A549 (cell line): ENCODE results near the gene MED27. TPM values are rescaled to one million over a fixed set of nuclear protein-coding genes. Genes with fewer than 3 reads are reported as not detected.

Experiments used
- ATAC-seq, 2 experiments: fragments of 200-7000 bp in 1 of 2; fragments of >200 bp in 1 of 2; cut with Nextera tagmentation in 1 of 2; cut with Tn5 transposase in 1 of 2; 3 replicates each; pipeline versions ENCODE4 v1.8.0 to v1.9.1; 2018 to 2020; ENCODE audit warnings: mild to moderate bottlenecking in 1 of 2, moderate library complexity in 1 of 2
- CTCF ChIA-PET: fragments of 300-600 bp; sonication (Branson Sonifier 250); formaldehyde crosslinking; extraction: SDS; loops from one replicate; lab custom pipeline; 2021; ENCODE audit warnings: antibody characterized with exemption, inconsistent platforms; lab: Yijun Ruan, JAX
- POLR2A ChIA-PET: fragments of 350-600 bp; formaldehyde crosslinking; extraction: SDS; loops from one replicate; lab custom pipeline; 2021; ENCODE audit warnings: antibody characterized with exemption, inconsistent platforms; lab: Yijun Ruan, JAX
- DNase-seq, 2 experiments: peaks; one replicate each; pipeline versions ENCODE4 v3.0.0 to v3.0.0-alpha.2; 2011 to 2016; ENCODE audit warnings: low read depth in 1 of 2, low spot score in 1 of 2
- FAIRE-seq: peaks from 2 replicates; lab custom pipeline; 2011; peaks lifted over from hg19 to GRCh38; lab: Jason Lieb, UNC
- H3K27ac ChIP-seq, 2 experiments: fragments of >200 bp; sonication (Bioruptor Twin); formaldehyde crosslinking; 3 replicates each; pipeline ENCODE4 v1.5.1; 2016 to 2017
- H3K4me1 ChIP-seq: fragments of >200 bp; sonication (Bioruptor Twin); formaldehyde crosslinking; 3 replicates; pipeline ENCODE4 v1.6.1; 2016
- H3K4me2 ChIP-seq: fragments of >200 bp; sonication (Bioruptor Twin); formaldehyde crosslinking; 3 replicates; pipeline ENCODE4 v1.6.1; 2016
- H3K4me3 ChIP-seq: fragments of >200 bp; sonication (Bioruptor Twin); formaldehyde crosslinking; 3 replicates; pipeline ENCODE4 v1.5.1; 2016
- H3K9me3 ChIP-seq: fragments of >200 bp; sonication (Bioruptor Twin); formaldehyde crosslinking; 3 replicates; pipeline ENCODE4 v1.6.1; 2016
- CHD4 ChIP-seq: fragments of 200-600 bp; sonication (generic); IDR thresholded peaks from 2 replicates; pipeline ENCODE4 v1.6.1; 2016; ENCODE audit warnings: antibody characterized with exemption, mild to moderate bottlenecking, borderline replicate concordance
- ELK1 ChIP-seq: fragments of 150-350 bp; IDR thresholded peaks from 2 replicates; pipeline ENCODE4 v1.6.1; 2014; ENCODE audit warnings: low read depth, mild to moderate bottlenecking, low read length
- EP300 ChIP-seq, 2 experiments: fragments of >200 bp; sonication (Bioruptor Twin); formaldehyde crosslinking; IDR thresholded peaks; 2 replicates in 1 of 2; 3 replicates in 1 of 2; pipeline ENCODE4 v1.6.1; 2016 to 2017
- ESRRA ChIP-seq: fragments of 150-350 bp; IDR thresholded peaks from 2 replicates; pipeline ENCODE4 v1.6.1; 2014; ENCODE audit warnings: mild to moderate bottlenecking, low read length, borderline replicate concordance
- FOSB ChIP-seq: fragments of 250-450 bp; sonication (Bioruptor Pico); IDR thresholded peaks from 2 replicates; pipeline ENCODE4 v1.5.0; 2020; ENCODE audit warnings: mild to moderate bottlenecking, moderate library complexity
- KDM1A ChIP-seq: fragments of 200-600 bp; sonication (generic); IDR thresholded peaks from 2 replicates; pipeline ENCODE4 v1.6.1; 2016; ENCODE audit warnings: low read depth, mild to moderate bottlenecking
- KDM5A ChIP-seq: fragments of 200-600 bp; sonication (generic); IDR thresholded peaks from 2 replicates; pipeline ENCODE4 v1.6.1; 2016; ENCODE audit warnings: antibody characterized with exemption, mild to moderate bottlenecking
- MAFK ChIP-seq: fragments of 450-650 bp; IDR thresholded peaks from 2 replicates; pipeline ENCODE4 v1.6.1; 2014; ENCODE audit not compliant: partially characterized antibody
- MYC ChIP-seq: IDR thresholded peaks from 2 replicates; pipeline ENCODE4 v1.6.1; 2012; ENCODE audit warnings: mild to moderate bottlenecking, inconsistent platforms, low read length, improper control_type of control experiment, borderline replicate concordance
- NFE2L2 ChIP-seq: fragments of 150-350 bp; conservative IDR thresholded peaks from 2 replicates; pipeline ENCODE4 v1.6.1; 2014; ENCODE audit warnings: low read length
- NPAS2 ChIP-seq: fragments of 250-450 bp; sonication (Bioruptor Pico); IDR thresholded peaks from 2 replicates; pipeline ENCODE4 v1.8.0; 2022; ENCODE audit warnings: mild to moderate bottlenecking, moderate library complexity, borderline replicate concordance
- NR3C1 ChIP-seq: fragments of >200 bp; sonication (Bioruptor Twin); formaldehyde crosslinking; IDR thresholded peaks from 3 replicates; pipeline ENCODE4 v1.6.1; 2017
- PHF8 ChIP-seq: fragments of 200-600 bp; sonication (generic); IDR thresholded peaks from 2 replicates; pipeline ENCODE4 v1.6.1; 2016; ENCODE audit warnings: low read depth, mild to moderate bottlenecking, antibody characterized with exemption, moderate library complexity, borderline replicate concordance
- POLR2A ChIP-seq: IDR thresholded peaks from 2 replicates; pipeline ENCODE4 v1.6.1; 2012; ENCODE audit warnings: mild to moderate bottlenecking, low read length
- POLR2AphosphoS2 ChIP-seq: conservative IDR thresholded peaks from 2 replicates; pipeline ENCODE4 v1.6.1; 2012; ENCODE audit warnings: low read length, improper control_type of control experiment, inconsistent platforms
- REST ChIP-seq: fragments of 200-600 bp; sonication (generic); IDR thresholded peaks from 2 replicates; pipeline ENCODE4 v1.6.1; 2016; ENCODE audit warnings: antibody characterized with exemption, mild to moderate bottlenecking, moderate library complexity
- SMC3 ChIP-seq: fragments of >200 bp; sonication (Bioruptor Twin); formaldehyde crosslinking; IDR thresholded peaks from 3 replicates; pipeline ENCODE4 v1.6.1; 2018; ENCODE audit warnings: inconsistent platforms
- SREBF2 ChIP-seq: fragments of 450-650 bp; IDR thresholded peaks from 2 replicates; pipeline ENCODE4 v1.6.1; 2014; ENCODE audit warnings: mild to moderate bottlenecking, moderate library complexity
- TFCP2L1 ChIP-seq: fragments of 250-450 bp; sonication (Bioruptor Pico); IDR thresholded peaks from 2 replicates; pipeline ENCODE4 v1.5.0; 2021; ENCODE audit warnings: mild to moderate bottlenecking
- TP53 ChIP-seq: fragments of 250-450 bp; sonication (Bioruptor Pico); IDR thresholded peaks from 2 replicates; pipeline ENCODE4 v1.5.0; 2021; ENCODE audit warnings: mild to moderate bottlenecking, moderate library complexity
- ZC3H11A ChIP-seq: fragments of 450-650 bp; IDR thresholded peaks from 2 replicates; pipeline ENCODE4 v1.6.1; 2014; ENCODE audit warnings: antibody characterized with exemption, mild to moderate bottlenecking
- ZNF302 ChIP-seq: fragments of 250-450 bp; sonication (Bioruptor Pico); IDR thresholded peaks from 2 replicates; pipeline ENCODE4 v1.9.0; 2021; ENCODE audit warnings: inconsistent platforms, mild to moderate bottlenecking, moderate library complexity
- ZSCAN20 ChIP-seq: fragments of 250-450 bp; sonication (Bioruptor Pico); IDR thresholded peaks from 2 replicates; pipeline ENCODE4 v1.8.0; 2022; ENCODE audit warnings: mild to moderate bottlenecking, moderate library complexity
- whole genome bisulfite sequencing: methylation state at CpG from one replicate; pipeline ENCODE4 v1.1.6; 2017; ENCODE audit errors: missing lambda C conversion rate; 5-methylcytosine and 5-hydroxymethylcytosine counted together
- polyA plus RNA-seq, 4 experiments: library from polyadenylated mRNA; depleted of rRNA in 3 of 4; stranded (reverse); fragments of >200 nt; fragmentation: RNase III in 1 of 4; extraction: RNeasy Plus Mini Kit Qiagen cat#74134 plus additional on column Dnase treatment in 1 of 4; gene quantifications; 2 replicates in 3 of 4; 3 replicates in 1 of 4; pipeline ENCODE4 v1.2.3, GENCODE V29; 2011 to 2017
- TF ChIP-seq, protein P1 (sequence below): fragments of 450-650 bp; IDR thresholded peaks from 2 replicates; pipeline ENCODE4 v1.6.1; 2014; ENCODE audit warnings: antibody characterized with exemption
- TF ChIP-seq, protein P2 (sequence below): IDR thresholded peaks from 2 replicates; pipeline ENCODE4 v1.6.1; 2012
- TF ChIP-seq, protein P3 (sequence below): fragments of >200 bp; sonication (Bioruptor Twin); formaldehyde crosslinking; IDR thresholded peaks from 3 replicates; pipeline ENCODE4 v1.5.1; 2016

The MED27 gene
- polyA plus RNA-seq, 2 of the 4 experiments (the other 2 are of a cell fraction), result 24.2 to 37.8 TPM

- WGBS, result 82% methylated on average over 10 of the region's 10 CpGs
- H3K4me1 ChIP-seq, result peaks cover 14% of the 10 kb centered on the region; the same call in 1 of the 3 replicates
- ChIA-PET CTCF (interaction anchor here (1.1 to 1.8 kb wide), 4 partner anchors 8 to 158 kb away, joined by 3 to 5 read pairs (median 4); no protein-coding TSS in a partner anchor), POLR2A (no interaction called here)
- H3K4me2 ChIP-seq, result peak overlapping the region; percentile 97
- ATAC-seq, result no peak
- FAIRE-seq, result no peak
- DNase-seq, result no peak
- peak overlapping the region; percentile 85; the same call in 2 of the 3 replicates for H3K4me3 ChIP-seq
- TF ChIP-seq ZSCAN20 (CRISPR knock-in tag), result no peak
- TF ChIP-seq POLR2A, result no peak
- TF ChIP-seq, protein P1, sequence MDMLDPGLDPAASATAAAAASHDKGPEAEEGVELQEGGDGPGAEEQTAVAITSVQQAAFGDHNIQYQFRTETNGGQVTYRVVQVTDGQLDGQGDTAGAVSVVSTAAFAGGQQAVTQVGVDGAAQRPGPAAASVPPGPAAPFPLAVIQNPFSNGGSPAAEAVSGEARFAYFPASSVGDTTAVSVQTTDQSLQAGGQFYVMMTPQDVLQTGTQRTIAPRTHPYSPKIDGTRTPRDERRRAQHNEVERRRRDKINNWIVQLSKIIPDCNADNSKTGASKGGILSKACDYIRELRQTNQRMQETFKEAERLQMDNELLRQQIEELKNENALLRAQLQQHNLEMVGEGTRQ, result no peak
- no peak for TF ChIP-seq ELK1
- no peak for TF ChIP-seq ZNF302
- no peak for TF ChIP-seq KDM1A
- no peak for TF ChIP-seq SMC3
- TF ChIP-seq TP53 (CRISPR knock-in tag), result no peak
- TF ChIP-seq EP300 (IDR thresholded peaks at IDR 0.05), result no peak
- no peak for TF ChIP-seq KDM5A
- TF ChIP-seq NR3C1, result no peak
- no peak for TF ChIP-seq TFCP2L1 (CRISPR knock-in tag)
- no peak overlapping the region for H3K27ac ChIP-seq
- H3K9me3 ChIP-seq, result no peaks in the 10 kb centered on the region
These were observed 1.6 kb downstream of the MED27 start for GRCh38 chr9:132077881-132078698.

DNA sequence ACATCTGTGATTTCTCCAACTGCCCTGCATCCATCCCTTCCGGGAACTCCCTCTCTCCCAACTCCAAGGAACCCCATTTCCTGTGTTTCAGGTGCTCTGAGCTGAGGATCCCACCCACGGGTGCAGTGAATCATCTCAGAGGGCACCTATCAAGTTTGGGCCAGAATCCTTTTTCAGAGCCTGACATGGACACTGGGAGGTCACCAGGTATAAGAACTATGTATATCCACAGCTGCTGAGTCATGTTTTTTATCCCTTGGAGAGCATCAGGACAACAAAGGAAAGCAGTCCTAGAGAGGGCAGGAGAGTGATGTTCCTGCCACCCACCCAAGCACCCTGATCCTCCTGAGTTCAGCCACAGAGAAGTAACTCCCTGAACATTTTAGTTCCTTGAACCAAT is 3.8 kb downstream of the MED27 start:
- CTCF ChIA-PET, result interaction anchor here (1.4 to 2.2 kb wide), 2 partner anchors 13 to 160 kb away, joined by 6 to 7 read pairs; no protein-coding TSS in a partner anchor
- WGBS, result 63% methylated on average over 2 of the region's 2 CpGs
- no peak for ATAC-seq
- POLR2A ChIA-PET, result no interaction called here
- H3K4me2 ChIP-seq, result peak overlapping the region; percentile 9; the same call in 1 of the 3 replicates
- no peak for FAIRE-seq
- peaks cover 14% of the 10 kb centered on the region; the same call in 1 of the 3 replicates for H3K4me1 ChIP-seq
- no peak overlapping the region for H3K4me3 ChIP-seq
- peak overlapping the region in 1 of 2 experiments; percentile 34; a peak in 2 of 6 replicates for H3K27ac ChIP-seq
- no peak for DNase-seq
- no peaks in the 10 kb centered on the region for H3K9me3 ChIP-seq
- TF ChIP-seq SREBF2 (no peak), ZC3H11A (no peak), NFE2L2 (peak; percentile 70), MAFK (peak; percentile 63), PHF8 (no peak), ESRRA (no peak)
- TF ChIP-seq, protein P2, sequence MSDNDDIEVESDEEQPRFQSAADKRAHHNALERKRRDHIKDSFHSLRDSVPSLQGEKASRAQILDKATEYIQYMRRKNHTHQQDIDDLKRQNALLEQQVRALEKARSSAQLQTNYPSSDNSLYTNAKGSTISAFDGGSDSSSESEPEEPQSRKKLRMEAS, result no peak

- CTCF ChIA-PET, result interaction anchor here (2.2 kb wide), 1 partner anchor 12 kb away, joined by 7 read pairs; no protein-coding TSS in a partner anchor
- no peak for FAIRE-seq
- no peaks in the 10 kb centered on the region for H3K9me3 ChIP-seq
- POLR2A ChIA-PET, result no interaction called here
- 88% methylated on average over 2 of the region's 2 CpGs for WGBS
- no peak overlapping the region for H3K4me3 ChIP-seq
- DNase-seq, result no peak
- H3K4me1 ChIP-seq, result peaks cover 14% of the 10 kb centered on the region; the same call in 1 of the 3 replicates
- H3K4me2 ChIP-seq, result no peak overlapping the region
- no peak for ATAC-seq
- no peak overlapping the region for H3K27ac ChIP-seq
- TF ChIP-seq NPAS2 (CRISPR knock-in tag), result no peak
- no peak for TF ChIP-seq CHD4
- no peak for TF ChIP-seq ESRRA
- TF ChIP-seq, protein P2, result no peak
- TF ChIP-seq MYC, result no peak
- TF ChIP-seq FOSB (CRISPR knock-in tag), result no peak
- TF ChIP-seq ZC3H11A, result no peak
- TF ChIP-seq, protein P3, sequence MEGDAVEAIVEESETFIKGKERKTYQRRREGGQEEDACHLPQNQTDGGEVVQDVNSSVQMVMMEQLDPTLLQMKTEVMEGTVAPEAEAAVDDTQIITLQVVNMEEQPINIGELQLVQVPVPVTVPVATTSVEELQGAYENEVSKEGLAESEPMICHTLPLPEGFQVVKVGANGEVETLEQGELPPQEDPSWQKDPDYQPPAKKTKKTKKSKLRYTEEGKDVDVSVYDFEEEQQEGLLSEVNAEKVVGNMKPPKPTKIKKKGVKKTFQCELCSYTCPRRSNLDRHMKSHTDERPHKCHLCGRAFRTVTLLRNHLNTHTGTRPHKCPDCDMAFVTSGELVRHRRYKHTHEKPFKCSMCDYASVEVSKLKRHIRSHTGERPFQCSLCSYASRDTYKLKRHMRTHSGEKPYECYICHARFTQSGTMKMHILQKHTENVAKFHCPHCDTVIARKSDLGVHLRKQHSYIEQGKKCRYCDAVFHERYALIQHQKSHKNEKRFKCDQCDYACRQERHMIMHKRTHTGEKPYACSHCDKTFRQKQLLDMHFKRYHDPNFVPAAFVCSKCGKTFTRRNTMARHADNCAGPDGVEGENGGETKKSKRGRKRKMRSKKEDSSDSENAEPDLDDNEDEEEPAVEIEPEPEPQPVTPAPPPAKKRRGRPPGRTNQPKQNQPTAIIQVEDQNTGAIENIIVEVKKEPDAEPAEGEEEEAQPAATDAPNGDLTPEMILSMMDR, result no peak
- no peak for TF ChIP-seq POLR2AphosphoS2
- TF ChIP-seq REST, result no peak
- TF ChIP-seq KDM5A, result no peak
These were observed 4.9 kb downstream of the MED27 start for GRCh38 chr9:132074736-132075135.
